Duodenal mucosa (tissue), 2 donors: ENCODE measurements around the gene OSGIN1.

Experiments
- H3K27ac ChIP-seq: one replicate; pipeline ENCODE4 v1.7.0; 2013; ENCODE audit warnings: low read depth, low read length
- H3K27me3 ChIP-seq, 2 donors: one replicate each; pipeline ENCODE4 v1.7.0; 2013; ENCODE audit warnings: low read length in 2 of 2, control low read depth in 1 of 2; ENCODE audit not compliant: insufficient read depth in 2 of 2, control insufficient read depth in 1 of 2
- H3K36me3 ChIP-seq, 2 donors: one replicate each; pipeline ENCODE4 v1.7.0; 2013; ENCODE audit warnings: low read length in 2 of 2, control low read depth in 1 of 2; ENCODE audit not compliant: insufficient read depth in 2 of 2, control insufficient read depth in 1 of 2
- H3K4me1 ChIP-seq, 2 donors: one replicate each; pipeline ENCODE4 v1.7.0; 2013; ENCODE audit warnings: low read length in 2 of 2, control low read depth in 1 of 2; ENCODE audit not compliant: insufficient read depth in 2 of 2, control insufficient read depth in 1 of 2
- H3K4me3 ChIP-seq, 2 donors: one replicate each; pipeline ENCODE4 v1.7.0; 2013; ENCODE audit warnings: low read length in 2 of 2, low read depth in 1 of 2
- H3K9ac ChIP-seq, 2 donors: one replicate each; pipeline ENCODE4 v1.7.0; 2013; ENCODE audit warnings: low read length in 2 of 2, low read depth in 1 of 2
- H3K9me3 ChIP-seq, 2 donors: one replicate each; pipeline ENCODE4 v1.7.0; 2013; ENCODE audit warnings: low read length in 2 of 2, control low read depth in 1 of 2; ENCODE audit not compliant: control insufficient read depth in 1 of 2

Gene OSGIN1

GRCh38 chr16:84000989-84001642, 48.1 kb downstream of the OSGIN1 start:
- Histone ChIP-seq H3K27me3 (peaks cover 3 to 6% of the 10 kb centered on the region in 2 donors), H3K9ac (no peak overlapping the region), H3K27ac (no peak overlapping the region), H3K9me3 (no peaks in the 10 kb centered on the region), H3K36me3 (no peaks in the 10 kb centered on the region), H3K4me3 (no peak overlapping the region), H3K4me1 (no peaks in the 10 kb centered on the region)

- no peak overlapping the region for H3K27ac ChIP-seq
- no peaks in the 10 kb centered on the region for H3K4me1 ChIP-seq
- H3K9me3 ChIP-seq: no peaks in the 10 kb centered on the region
- peaks cover 3 to 6% of the 10 kb centered on the region in 2 donors for H3K27me3 ChIP-seq
- no peaks in the 10 kb centered on the region for H3K36me3 ChIP-seq
- no peak overlapping the region for H3K9ac ChIP-seq
- no peak overlapping the region for H3K4me3 ChIP-seq
These were observed 48.7 kb downstream of the OSGIN1 start for GRCh38 chr16:84001726-84002125.

- H3K27me3 ChIP-seq: peaks cover 3 to 6% of the 10 kb centered on the region in 2 donors
These were observed 50.0 kb downstream of the OSGIN1 start for GRCh38 chr16:84003038-84003437.

GRCh38 chr16:84004442-84004841, 51.4 kb downstream of the OSGIN1 start:
- Histone ChIP-seq H3K36me3 (no peaks in the 10 kb centered on the region), H3K9ac (no peak overlapping the region), H3K27ac (no peak overlapping the region), H3K4me3 (no peak overlapping the region), H3K4me1 (no peaks in the 10 kb centered on the region), H3K9me3 (no peaks in the 10 kb centered on the region), H3K27me3 (peaks cover 0 to 6% of the 10 kb centered on the region in 2 donors)

More at GRCh38 chr16:84003038-84003437, 50.0 kb downstream of the OSGIN1 start:
- Histone ChIP-seq H3K36me3 (no peaks in the 10 kb centered on the region), H3K4me1 (no peaks in the 10 kb centered on the region), H3K9me3 (no peaks in the 10 kb centered on the region), H3K4me3 (no peak overlapping the region), H3K9ac (no peak overlapping the region), H3K27ac (no peak overlapping the region)

- Histone ChIP-seq H3K36me3 (no peaks in the 10 kb centered on the region), H3K9me3 (no peaks in the 10 kb centered on the region), H3K27ac (no peak overlapping the region), H3K4me1 (no peaks in the 10 kb centered on the region), H3K4me3 (no peak overlapping the region), H3K9ac (no peak overlapping the region), H3K27me3 (peaks cover 0 to 6% of the 10 kb centered on the region in 2 donors)
These were observed 52.4 kb downstream of the OSGIN1 start for GRCh38 chr16:84005391-84005790.

GRCh38 chr16:84007520-84007919, 54.5 kb downstream of the OSGIN1 start:
- Histone ChIP-seq H3K36me3 (no peaks in the 10 kb centered on the region), H3K4me3 (no peak overlapping the region), H3K27me3 (peaks cover 0 to 6% of the 10 kb centered on the region in 2 donors), H3K9ac (no peak overlapping the region), H3K27ac (no peak overlapping the region), H3K4me1 (no peaks in the 10 kb centered on the region), H3K9me3 (no peaks in the 10 kb centered on the region)

GRCh38 chr16:84007965-84008364, 54.9 kb downstream of the OSGIN1 start:
- Histone ChIP-seq H3K4me1 (no peaks in the 10 kb centered on the region), H3K27me3 (peaks cover 0 to 6% of the 10 kb centered on the region in 2 donors), H3K4me3 (no peak overlapping the region), H3K36me3 (no peaks in the 10 kb centered on the region), H3K27ac (no peak overlapping the region), H3K9me3 (no peaks in the 10 kb centered on the region), H3K9ac (no peak overlapping the region)

GRCh38 chr16:84009282-84009681, 56.2 kb downstream of the OSGIN1 start:
- Histone ChIP-seq H3K4me3 (no peak overlapping the region), H3K27me3 (peaks cover 0 to 5% of the 10 kb centered on the region in 2 donors), H3K27ac (no peak overlapping the region), H3K9me3 (no peaks in the 10 kb centered on the region), H3K4me1 (no peaks in the 10 kb centered on the region), H3K36me3 (no peaks in the 10 kb centered on the region), H3K9ac (no peak overlapping the region)

GRCh38 chr16:84013787-84014569, 60.9 kb downstream of the OSGIN1 start:
- Histone ChIP-seq H3K4me3 (no peak overlapping the region), H3K9ac (no peak overlapping the region), H3K27ac (no peak overlapping the region), H3K4me1 (no peaks in the 10 kb centered on the region), H3K27me3 (no peaks in the 10 kb centered on the region), H3K9me3 (no peaks in the 10 kb centered on the region), H3K36me3 (no peaks in the 10 kb centered on the region)

- Histone ChIP-seq H3K4me3 (no peak overlapping the region), H3K27ac (no peak overlapping the region), H3K27me3 (no peaks in the 10 kb centered on the region), H3K36me3 (no peaks in the 10 kb centered on the region), H3K4me1 (no peaks in the 10 kb centered on the region), H3K9ac (no peak overlapping the region), H3K9me3 (peaks cover 0 to 3% of the 10 kb centered on the region in 2 donors)
These were observed 61.7 kb downstream of the OSGIN1 start for GRCh38 chr16:84014570-84015327.
